A549 (cell line): Measurements from ENCODE around the gene ESD. TPM values are rescaled to one million over a fixed set of nuclear protein-coding genes. Genes with fewer than 3 reads are reported as not detected.
"Not testable (repeated sequence)": the region's sequence is repeated elsewhere in the genome, so short reads cannot be mapped to it uniquely, and the experiment has no call there.

ENCODE experiments used
- ATAC-seq, 2 experiments: fragments of 200-7000 bp in 1 of 2; fragments of >200 bp in 1 of 2; cut with Nextera tagmentation in 1 of 2; cut with Tn5 transposase in 1 of 2; 3 replicates each; pipeline versions ENCODE4 v1.8.0 to v1.9.1; 2018 to 2020; ENCODE audit warnings: mild to moderate bottlenecking in 1 of 2, moderate library complexity in 1 of 2
- CTCF ChIA-PET: fragments of 300-600 bp; sonication (Branson Sonifier 250); formaldehyde crosslinking; extraction: SDS; loops from one replicate; lab custom pipeline; 2021; ENCODE audit warnings: antibody characterized with exemption, inconsistent platforms; lab: Yijun Ruan, JAX
- POLR2A ChIA-PET: fragments of 350-600 bp; formaldehyde crosslinking; extraction: SDS; loops from one replicate; lab custom pipeline; 2021; ENCODE audit warnings: antibody characterized with exemption, inconsistent platforms; lab: Yijun Ruan, JAX
- DNase-seq, 2 experiments: peaks; one replicate each; pipeline versions ENCODE4 v3.0.0 to v3.0.0-alpha.2; 2011 to 2016; ENCODE audit warnings: low read depth in 1 of 2, low spot score in 1 of 2
- FAIRE-seq: peaks from 2 replicates; lab custom pipeline; 2011; peaks lifted over from hg19 to GRCh38; lab: Jason Lieb, UNC
- H3K27ac ChIP-seq, 2 experiments: fragments of >200 bp; sonication (Bioruptor Twin); formaldehyde crosslinking; 3 replicates each; pipeline ENCODE4 v1.5.1; 2016 to 2017
- H3K4me1 ChIP-seq: fragments of >200 bp; sonication (Bioruptor Twin); formaldehyde crosslinking; 3 replicates; pipeline ENCODE4 v1.6.1; 2016
- H3K4me2 ChIP-seq: fragments of >200 bp; sonication (Bioruptor Twin); formaldehyde crosslinking; 3 replicates; pipeline ENCODE4 v1.6.1; 2016
- H3K4me3 ChIP-seq: fragments of >200 bp; sonication (Bioruptor Twin); formaldehyde crosslinking; 3 replicates; pipeline ENCODE4 v1.5.1; 2016
- H3K9me3 ChIP-seq: fragments of >200 bp; sonication (Bioruptor Twin); formaldehyde crosslinking; 3 replicates; pipeline ENCODE4 v1.6.1; 2016
- CBX2 ChIP-seq: fragments of 200-600 bp; sonication (generic); IDR thresholded peaks from 2 replicates; pipeline ENCODE4 v1.6.1; 2016; ENCODE audit warnings: low read depth, mild to moderate bottlenecking, borderline replicate concordance
- CEBPB ChIP-seq, 2 experiments: fragments of >200 bp in 1 of 2; sonication (Bioruptor Twin) in 1 of 2; formaldehyde crosslinking in 1 of 2; IDR thresholded peaks; 2 replicates each; pipeline ENCODE4 v1.6.1; 2012 to 2016
- EHMT2 ChIP-seq: fragments of 200-600 bp; sonication (generic); IDR thresholded peaks from 2 replicates; pipeline ENCODE4 v1.6.1; 2016; ENCODE audit warnings: antibody characterized with exemption, low read depth, mild to moderate bottlenecking, moderate library complexity
- EP300 ChIP-seq, 2 experiments: fragments of >200 bp; sonication (Bioruptor Twin); formaldehyde crosslinking; IDR thresholded peaks; 2 replicates in 1 of 2; 3 replicates in 1 of 2; pipeline ENCODE4 v1.6.1; 2016 to 2017
- FOSL2 ChIP-seq, 2 experiments: fragments of 450-650 bp in 1 of 2; fragments of >200 bp in 1 of 2; sonication (Bioruptor Twin) in 1 of 2; formaldehyde crosslinking; IDR thresholded peaks; 2 replicates each; pipeline versions ENCODE4 v1.5.0 to v1.6.1; 2016 to 2020; ENCODE audit warnings: mild to moderate bottlenecking in 1 of 2, moderate library complexity in 1 of 2
- HDAC2 ChIP-seq: fragments of 200-600 bp; sonication (generic); IDR thresholded peaks from 2 replicates; pipeline ENCODE4 v1.6.1; 2016
- HOXB5 ChIP-seq: fragments of 250-450 bp; sonication (Bioruptor Pico); IDR thresholded peaks from 2 replicates; pipeline ENCODE4 v1.5.0; 2020; ENCODE audit warnings: mild to moderate bottlenecking, moderate library complexity
- JUN ChIP-seq, 2 experiments: fragments of >200 bp; sonication (Bioruptor Twin); formaldehyde crosslinking; IDR thresholded peaks; 2 replicates in 1 of 2; 3 replicates in 1 of 2; pipeline ENCODE4 v1.6.1; 2016 to 2017
- JUNB ChIP-seq: fragments of >200 bp; sonication (Bioruptor Twin); formaldehyde crosslinking; IDR thresholded peaks from 2 replicates; pipeline ENCODE4 v1.6.1; 2016
- NFE2L2 ChIP-seq: fragments of 150-350 bp; conservative IDR thresholded peaks from 2 replicates; pipeline ENCODE4 v1.6.1; 2014; ENCODE audit warnings: low read length
- NR3C1 ChIP-seq: fragments of >200 bp; sonication (Bioruptor Twin); formaldehyde crosslinking; IDR thresholded peaks from 3 replicates; pipeline ENCODE4 v1.6.1; 2017
- PHF8 ChIP-seq: fragments of 200-600 bp; sonication (generic); IDR thresholded peaks from 2 replicates; pipeline ENCODE4 v1.6.1; 2016; ENCODE audit warnings: low read depth, mild to moderate bottlenecking, antibody characterized with exemption, moderate library complexity, borderline replicate concordance
- POLR2A ChIP-seq: IDR thresholded peaks from 2 replicates; pipeline ENCODE4 v1.6.1; 2012; ENCODE audit warnings: mild to moderate bottlenecking, low read length
- POLR2AphosphoS2 ChIP-seq: conservative IDR thresholded peaks from 2 replicates; pipeline ENCODE4 v1.6.1; 2012; ENCODE audit warnings: low read length, improper control_type of control experiment, inconsistent platforms
- RAD21 ChIP-seq, 2 experiments: fragments of >200 bp in 1 of 2; sonication (Bioruptor Twin) in 1 of 2; formaldehyde crosslinking in 1 of 2; IDR thresholded peaks in 1 of 2; conservative IDR thresholded peaks in 1 of 2; 2 replicates in 1 of 2; 3 replicates in 1 of 2; pipeline ENCODE4 v1.6.1; 2012 to 2018; ENCODE audit warnings: inconsistent platforms in 1 of 2
- RARB ChIP-seq: fragments of 250-450 bp; sonication (Bioruptor Pico); IDR thresholded peaks from 2 replicates; pipeline ENCODE4 v1.8.0; 2021; ENCODE audit warnings: mild to moderate bottlenecking, moderate library complexity
- RFX5 ChIP-seq: fragments of 450-650 bp; IDR thresholded peaks from 2 replicates; pipeline ENCODE4 v1.7.1; 2014; ENCODE audit warnings: antibody characterized with exemption, mild to moderate bottlenecking, moderate library complexity
- SMC3 ChIP-seq: fragments of >200 bp; sonication (Bioruptor Twin); formaldehyde crosslinking; IDR thresholded peaks from 3 replicates; pipeline ENCODE4 v1.6.1; 2018; ENCODE audit warnings: inconsistent platforms
- SREBF2 ChIP-seq: fragments of 450-650 bp; IDR thresholded peaks from 2 replicates; pipeline ENCODE4 v1.6.1; 2014; ENCODE audit warnings: mild to moderate bottlenecking, moderate library complexity
- TFCP2L1 ChIP-seq: fragments of 250-450 bp; sonication (Bioruptor Pico); IDR thresholded peaks from 2 replicates; pipeline ENCODE4 v1.5.0; 2021; ENCODE audit warnings: mild to moderate bottlenecking
- ZC3H11A ChIP-seq: fragments of 450-650 bp; IDR thresholded peaks from 2 replicates; pipeline ENCODE4 v1.6.1; 2014; ENCODE audit warnings: antibody characterized with exemption, mild to moderate bottlenecking
- ZFP36 ChIP-seq: fragments of 450-650 bp; IDR thresholded peaks from 2 replicates; pipeline ENCODE4 v1.6.1; 2014; ENCODE audit warnings: borderline replicate concordance; ENCODE audit not compliant: partially characterized antibody
- ZSCAN20 ChIP-seq: fragments of 250-450 bp; sonication (Bioruptor Pico); IDR thresholded peaks from 2 replicates; pipeline ENCODE4 v1.8.0; 2022; ENCODE audit warnings: mild to moderate bottlenecking, moderate library complexity
- WGBS: methylation state at CpG from one replicate; pipeline ENCODE4 v1.1.6; 2017; ENCODE audit errors: missing lambda C conversion rate; 5-methylcytosine and 5-hydroxymethylcytosine counted together
- polyA plus RNA-seq, 4 experiments: library from polyadenylated mRNA; depleted of rRNA in 3 of 4; stranded (reverse); fragments of >200 nt; fragmentation: RNase III in 1 of 4; extraction: RNeasy Plus Mini Kit Qiagen cat#74134 plus additional on column Dnase treatment in 1 of 4; gene quantifications; 2 replicates in 3 of 4; 3 replicates in 1 of 4; pipeline ENCODE4 v1.2.3, GENCODE V29; 2011 to 2017
- TF ChIP-seq, protein P1 (sequence below): fragments of 200-600 bp; sonication (generic); IDR thresholded peaks from 2 replicates; pipeline ENCODE4 v1.6.1; 2016; ENCODE audit warnings: antibody characterized with exemption, mild to moderate bottlenecking, moderate library complexity
- TF ChIP-seq, protein P2 (sequence below): fragments of >200 bp; sonication (Bioruptor Twin); formaldehyde crosslinking; IDR thresholded peaks from 2 replicates; pipeline ENCODE4 v1.6.1; 2016

The ESD gene
- polyA plus RNA-seq, 2 of the 4 experiments (the other 2 are of a cell fraction) = 107 to 122 TPM

DNA sequence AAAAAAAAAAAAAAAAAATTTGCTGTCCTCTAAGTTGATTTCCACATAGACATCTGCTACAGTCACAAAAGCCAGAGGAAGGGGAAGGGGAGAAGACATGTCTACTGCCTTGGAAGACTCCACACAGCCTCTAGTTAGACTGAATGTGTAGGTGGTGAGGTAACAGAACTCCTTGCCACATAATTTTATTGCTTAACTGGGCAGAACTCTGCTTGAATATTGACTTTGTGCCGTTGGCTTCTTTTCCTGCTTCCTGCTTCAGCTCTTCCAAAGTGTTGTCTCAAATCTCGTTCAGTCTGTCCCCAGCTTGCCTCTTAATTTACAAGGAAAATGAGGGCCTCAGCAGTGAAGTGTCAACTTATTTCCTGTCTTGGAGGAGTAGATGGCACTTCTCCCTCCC, 37.1 kb downstream of the ESD start (continued):
- TF ChIP-seq ZFP36 (no peak), NR3C1 (no peak), ZC3H11A (no peak), CEBPB (IDR thresholded peaks at IDR 0.05) (no peak), POLR2AphosphoS2 (no peak), RFX5 (no peak), RARB (no peak), CBX2 (no peak), POLR2A (no peak), EHMT2 (no peak)
- TF ChIP-seq, all 56 proteins: peak for 0

DNA sequence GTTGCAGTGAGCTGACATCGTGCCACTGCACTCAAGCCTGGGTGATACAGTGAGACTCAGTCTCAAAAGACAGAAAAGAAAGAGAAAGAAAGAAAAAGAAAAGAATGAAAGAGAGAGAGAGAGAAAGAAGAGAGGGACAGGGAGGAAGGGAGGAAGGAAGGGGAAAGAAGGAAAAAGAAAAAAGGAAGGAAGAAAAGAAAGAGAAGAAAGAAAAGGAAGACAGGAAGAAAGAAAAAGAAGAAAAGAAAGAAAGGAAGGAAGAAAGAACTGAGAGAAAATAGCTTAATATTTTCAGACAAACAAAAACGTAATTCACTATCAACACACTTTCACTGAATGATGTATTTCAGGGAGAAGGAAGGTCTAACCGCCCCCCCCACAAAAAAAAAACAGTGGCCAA, 39.3 kb downstream of the ESD start:
- Histone ChIP-seq H3K27ac (no peak overlapping the region), H3K4me3 (no peak overlapping the region), H3K9me3 (no peaks in the 10 kb centered on the region), H3K4me2 (no peak overlapping the region), H3K4me1 (peaks cover 7% of the 10 kb centered on the region; the same call in 1 of the 3 replicates)
- ChIA-PET POLR2A (no interaction called here), CTCF (no interaction called here)
- TF ChIP-seq CBX2 (no peak), JUNB (no peak), TFCP2L1 (CRISPR knock-in tag) (no peak), JUN (IDR thresholded peaks at IDR 0.05) (no peak), EP300 (IDR thresholded peaks at IDR 0.05) (no peak), NFE2L2 (no peak), RAD21 (conservative IDR thresholded peaks at IDR 0.05 in 1 of 2, IDR thresholded peaks at IDR 0.05 in 1 of 2) (no peak), PHF8 (no peak), HOXB5 (CRISPR knock-in tag) (no peak), FOSL2 (IDR thresholded peaks at IDR 0.05) (no peak), FOSL2 (CRISPR knock-in tag; IDR thresholded peaks at IDR 0.05) (no peak)
- TF ChIP-seq, protein P1, sequence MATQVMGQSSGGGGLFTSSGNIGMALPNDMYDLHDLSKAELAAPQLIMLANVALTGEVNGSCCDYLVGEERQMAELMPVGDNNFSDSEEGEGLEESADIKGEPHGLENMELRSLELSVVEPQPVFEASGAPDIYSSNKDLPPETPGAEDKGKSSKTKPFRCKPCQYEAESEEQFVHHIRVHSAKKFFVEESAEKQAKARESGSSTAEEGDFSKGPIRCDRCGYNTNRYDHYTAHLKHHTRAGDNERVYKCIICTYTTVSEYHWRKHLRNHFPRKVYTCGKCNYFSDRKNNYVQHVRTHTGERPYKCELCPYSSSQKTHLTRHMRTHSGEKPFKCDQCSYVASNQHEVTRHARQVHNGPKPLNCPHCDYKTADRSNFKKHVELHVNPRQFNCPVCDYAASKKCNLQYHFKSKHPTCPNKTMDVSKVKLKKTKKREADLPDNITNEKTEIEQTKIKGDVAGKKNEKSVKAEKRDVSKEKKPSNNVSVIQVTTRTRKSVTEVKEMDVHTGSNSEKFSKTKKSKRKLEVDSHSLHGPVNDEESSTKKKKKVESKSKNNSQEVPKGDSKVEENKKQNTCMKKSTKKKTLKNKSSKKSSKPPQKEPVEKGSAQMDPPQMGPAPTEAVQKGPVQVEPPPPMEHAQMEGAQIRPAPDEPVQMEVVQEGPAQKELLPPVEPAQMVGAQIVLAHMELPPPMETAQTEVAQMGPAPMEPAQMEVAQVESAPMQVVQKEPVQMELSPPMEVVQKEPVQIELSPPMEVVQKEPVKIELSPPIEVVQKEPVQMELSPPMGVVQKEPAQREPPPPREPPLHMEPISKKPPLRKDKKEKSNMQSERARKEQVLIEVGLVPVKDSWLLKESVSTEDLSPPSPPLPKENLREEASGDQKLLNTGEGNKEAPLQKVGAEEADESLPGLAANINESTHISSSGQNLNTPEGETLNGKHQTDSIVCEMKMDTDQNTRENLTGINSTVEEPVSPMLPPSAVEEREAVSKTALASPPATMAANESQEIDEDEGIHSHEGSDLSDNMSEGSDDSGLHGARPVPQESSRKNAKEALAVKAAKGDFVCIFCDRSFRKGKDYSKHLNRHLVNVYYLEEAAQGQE = no peak
- TF ChIP-seq, protein P2, sequence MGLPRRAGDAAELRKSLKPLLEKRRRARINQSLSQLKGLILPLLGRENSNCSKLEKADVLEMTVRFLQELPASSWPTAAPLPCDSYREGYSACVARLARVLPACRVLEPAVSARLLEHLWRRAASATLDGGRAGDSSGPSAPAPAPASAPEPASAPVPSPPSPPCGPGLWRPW = no peak
- 40% methylated on average over 3 of the region's 3 CpGs for WGBS
- DNase-seq = no peak
- FAIRE-seq = no peak
- no peak for ATAC-seq

DNA sequence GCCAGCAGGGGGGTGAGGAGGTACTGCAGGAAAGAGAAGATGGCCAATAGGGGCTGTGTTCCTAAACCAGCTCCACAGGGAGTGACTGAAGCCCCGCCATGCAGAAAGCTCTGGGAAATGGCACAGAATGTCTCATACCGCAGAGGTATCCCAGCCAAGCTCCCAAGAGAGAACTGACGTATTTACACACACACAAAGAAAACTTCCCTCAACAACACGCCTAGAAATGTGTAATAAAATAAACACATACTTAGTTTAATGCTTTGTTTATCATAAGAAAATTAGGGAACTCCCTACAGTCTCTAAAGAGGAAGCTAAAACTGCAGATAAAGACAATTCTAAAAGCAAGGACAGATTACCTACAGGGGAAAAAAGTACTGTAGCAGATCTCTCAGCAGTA, 40.0 kb downstream of the ESD start:
- ATAC-seq (no peak), DNase-seq (no peak), FAIRE-seq (no peak)
- H3K9me3 ChIP-seq = no peaks in the 10 kb centered on the region
- ChIA-PET POLR2A (no interaction called here), CTCF (no interaction called here)
- no peak overlapping the region for H3K4me3 ChIP-seq
- 16% methylated on average over 4 of the region's 4 CpGs for WGBS
- no peak overlapping the region for H3K27ac ChIP-seq
- H3K4me2 ChIP-seq = no peak overlapping the region
- no peak for TF ChIP-seq SMC3
- no peak for TF ChIP-seq ZSCAN20 (CRISPR knock-in tag)
- no peak for TF ChIP-seq CBX2
- TF ChIP-seq HDAC2 = no peak
- no peak for TF ChIP-seq SREBF2
- TF ChIP-seq, protein P2 = no peak
- peaks cover 7% of the 10 kb centered on the region; the same call in 1 of the 3 replicates for H3K4me1 ChIP-seq

DNA sequence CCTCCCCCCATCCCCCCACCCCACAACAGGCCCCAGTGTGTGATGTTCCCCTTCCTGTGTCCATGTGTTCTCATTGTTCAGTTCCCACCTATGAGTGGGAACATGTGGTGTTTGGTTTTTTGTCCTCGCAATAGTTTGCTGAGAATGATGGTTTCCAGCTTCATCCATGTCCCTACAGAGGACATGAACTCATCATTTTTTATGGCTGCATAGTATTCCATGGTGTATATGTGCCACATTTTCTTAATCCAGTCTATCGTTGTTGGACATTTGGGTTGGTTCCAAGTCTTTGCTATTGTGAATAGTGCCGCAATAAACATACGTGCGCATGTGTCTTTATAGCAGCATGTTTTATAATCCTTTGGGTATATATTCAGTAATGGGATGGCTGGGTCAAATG, 41.5 kb downstream of the ESD start:
- FAIRE-seq, H3K9me3 ChIP-seq, ATAC-seq, H3K4me1 ChIP-seq, H3K4me3 ChIP-seq, H3K4me2 ChIP-seq, CTCF ChIA-PET, POLR2A ChIA-PET, H3K27ac ChIP-seq, DNase-seq: not testable (repeated sequence)
- WGBS = no CpG with 5 or more reads among the region's 5 CpGs
